Neural crest cell (in vitro differentiated cells): ENCODE results near the gene GAS6. TPM values are rescaled to one million over a fixed set of nuclear protein-coding genes. Genes with fewer than 3 reads are reported as not detected.
A peak's percentile ranks its signal among the peaks of the same experiment; 100 is the strongest.
"Not testable (repeated sequence)": the region's sequence is repeated elsewhere in the genome, so short reads cannot be mapped to it uniquely, and the experiment has no call there.

Source experiments
- DNase-seq: peaks from one replicate; pipeline ENCODE4 v3.0.0; 2021; ENCODE audit warnings: low read depth, mixed read lengths, low spot score
- H3K27ac Mint-ChIP-seq: one replicate; pipeline ENCODE4 v1.8.0; 2021; ENCODE audit warnings: mild to moderate bottlenecking, mixed read lengths; ENCODE audit not compliant: unreplicated experiment
- H3K27me3 Mint-ChIP-seq: 2 replicates; pipeline ENCODE4 v1.8.0; 2021; ENCODE audit warnings: low read depth, mild to moderate bottlenecking, mixed read lengths
- H3K36me3 Mint-ChIP-seq: 2 replicates; pipeline ENCODE4 v1.8.0; 2021; ENCODE audit warnings: low read depth, mild to moderate bottlenecking, mixed read lengths
- H3K4me1 Mint-ChIP-seq: 2 replicates; pipeline ENCODE4 v1.8.0; 2021; ENCODE audit warnings: mixed read lengths
- H3K4me3 Mint-ChIP-seq: one replicate; pipeline ENCODE4 v1.8.0; 2021; ENCODE audit warnings: mild to moderate bottlenecking, mixed read lengths
- H3K9me3 Mint-ChIP-seq: 2 replicates; pipeline ENCODE4 v1.8.0; 2021; ENCODE audit warnings: mixed read lengths
- CTCF ChIP-seq: fragments of 200-600 bp; sonication (generic); conservative IDR thresholded peaks from 2 replicates; pipeline ENCODE4 v1.5.0; 2021; ENCODE audit warnings: antibody characterized with exemption, mild to moderate bottlenecking
- total RNA-seq: library from RNA; stranded (reverse); gene quantifications from 2 replicates; pipeline ENCODE4 v1.2.1, GENCODE V29; 2021

GAS6 gene
- total RNA-seq, 1 donor from 2014 or later, result 9.0 TPM

- no peak for DNase-seq
- no peak for TF ChIP-seq CTCF
- Mint-ChIP-seq H3K36me3 (no peaks in the 10 kb centered on the region), H3K27ac (no peak overlapping the region), H3K9me3 (no peaks in the 10 kb centered on the region), H3K4me1 (peaks cover 12% of the 10 kb centered on the region), H3K27me3 (no peaks in the 10 kb centered on the region), H3K4me3 (no peak overlapping the region)
Measured at GRCh38 chr13:113834496-113835200, 29.2 kb downstream of the GAS6 start.

DNA sequence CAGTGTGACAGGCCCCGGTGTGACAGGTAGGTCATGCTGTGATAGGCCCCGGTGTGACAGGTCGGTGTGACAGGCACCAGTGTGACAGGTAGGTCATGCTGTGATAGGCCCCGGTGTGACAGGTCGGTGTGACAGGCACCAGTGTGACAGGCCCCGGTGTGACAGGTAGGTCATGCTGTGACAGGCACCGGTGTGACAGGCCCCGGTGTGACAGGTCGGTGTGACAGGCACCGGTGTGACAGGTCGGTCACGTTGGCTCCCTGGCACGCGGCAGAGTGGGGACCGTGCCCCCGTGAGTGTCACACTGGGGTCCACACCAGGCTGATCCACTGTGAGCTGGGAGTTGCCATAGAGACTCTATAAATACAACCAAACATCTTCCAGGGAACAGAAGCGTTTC is 29.9 kb downstream of the GAS6 start:
- H3K27me3 Mint-ChIP-seq, H3K4me3 Mint-ChIP-seq, H3K27ac Mint-ChIP-seq, DNase-seq, H3K9me3 Mint-ChIP-seq, H3K36me3 Mint-ChIP-seq: not testable (repeated sequence)
- H3K4me1 Mint-ChIP-seq, result peaks cover 12% of the 10 kb centered on the region

DNA sequence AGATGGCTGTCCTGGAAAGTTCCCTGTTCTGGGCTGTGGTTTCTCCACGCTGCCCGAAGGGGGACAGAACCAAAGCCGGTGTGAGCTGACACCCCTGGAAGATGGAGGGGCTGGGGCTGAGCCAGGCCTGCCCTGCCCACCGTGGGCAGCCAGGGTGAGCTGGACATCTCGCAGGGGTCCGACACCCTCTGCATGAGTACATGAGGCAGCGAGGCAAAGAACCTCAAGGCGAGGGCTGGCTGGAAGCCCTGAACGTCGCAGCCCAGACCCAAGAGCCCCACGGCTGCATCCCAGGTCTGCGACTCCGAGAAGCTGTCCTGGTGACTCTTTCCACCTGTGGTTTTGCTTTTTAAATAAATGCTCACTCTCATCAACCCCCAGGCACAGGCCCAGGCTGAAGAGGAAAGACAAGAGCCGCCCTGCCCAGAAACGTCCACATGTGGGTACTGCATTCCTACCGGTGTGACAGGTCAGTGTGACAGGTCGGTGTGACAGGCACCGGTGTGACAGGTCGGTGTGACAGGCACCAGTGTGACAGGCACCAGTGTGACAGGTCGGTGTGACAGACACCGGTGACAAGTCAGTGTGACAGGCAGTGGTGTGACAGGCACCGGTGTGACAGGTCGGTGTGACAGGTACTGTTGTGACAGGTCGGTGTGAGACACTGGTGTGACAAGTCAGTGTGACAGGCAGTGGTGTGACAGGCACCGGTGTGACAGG is 30.6 kb downstream of the GAS6 start:
- Mint-ChIP-seq H3K4me3 (no peak overlapping the region), H3K27ac (no peak overlapping the region), H3K27me3 (no peaks in the 10 kb centered on the region), H3K36me3 (no peaks in the 10 kb centered on the region), H3K4me1 (peaks cover 12% of the 10 kb centered on the region), H3K9me3 (no peaks in the 10 kb centered on the region)
- no peak for TF ChIP-seq CTCF
- no peak for DNase-seq

DNA sequence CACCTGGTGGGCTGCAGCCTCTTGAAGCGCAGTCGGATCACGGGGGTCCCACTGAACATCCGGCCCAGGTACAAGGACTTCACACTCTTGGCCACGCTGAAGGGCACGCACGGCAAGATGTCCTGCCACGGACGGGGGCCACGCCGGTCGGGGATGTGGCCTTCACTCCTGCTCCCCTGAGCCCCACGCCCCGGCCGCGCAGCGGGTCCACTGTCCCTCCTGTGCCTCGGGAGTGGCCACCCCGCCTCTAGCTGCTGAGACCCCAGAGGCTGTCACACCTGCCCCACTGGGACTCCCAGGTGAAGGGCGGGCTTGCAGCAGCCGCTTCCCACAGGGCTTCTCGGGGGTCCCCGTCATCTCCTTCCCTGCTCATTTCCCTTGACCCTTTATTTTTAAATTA is 31.2 kb downstream of the GAS6 start:
- DNase-seq, result no peak

GRCh38 chr13:113832205-113832604 is 31.7 kb downstream of the GAS6 start:
- TF ChIP-seq CTCF, result no peak
- H3K36me3 Mint-ChIP-seq, result no peaks in the 10 kb centered on the region
- H3K9me3 Mint-ChIP-seq, result no peaks in the 10 kb centered on the region
- peaks cover 4% of the 10 kb centered on the region for H3K4me1 Mint-ChIP-seq
- no peak overlapping the region for H3K27ac Mint-ChIP-seq
- H3K4me3 Mint-ChIP-seq, result no peak overlapping the region
- DNase-seq, result no peak
- no peaks in the 10 kb centered on the region for H3K27me3 Mint-ChIP-seq

More for the DNA sequence above, 31.2 kb downstream of the GAS6 start:
- TF ChIP-seq CTCF, result no peak
- Mint-ChIP-seq H3K4me1 (peaks cover 8% of the 10 kb centered on the region), H3K27me3 (no peaks in the 10 kb centered on the region), H3K4me3 (no peak overlapping the region), H3K9me3 (no peaks in the 10 kb centered on the region), H3K36me3 (no peaks in the 10 kb centered on the region), H3K27ac (no peak overlapping the region)

DNA sequence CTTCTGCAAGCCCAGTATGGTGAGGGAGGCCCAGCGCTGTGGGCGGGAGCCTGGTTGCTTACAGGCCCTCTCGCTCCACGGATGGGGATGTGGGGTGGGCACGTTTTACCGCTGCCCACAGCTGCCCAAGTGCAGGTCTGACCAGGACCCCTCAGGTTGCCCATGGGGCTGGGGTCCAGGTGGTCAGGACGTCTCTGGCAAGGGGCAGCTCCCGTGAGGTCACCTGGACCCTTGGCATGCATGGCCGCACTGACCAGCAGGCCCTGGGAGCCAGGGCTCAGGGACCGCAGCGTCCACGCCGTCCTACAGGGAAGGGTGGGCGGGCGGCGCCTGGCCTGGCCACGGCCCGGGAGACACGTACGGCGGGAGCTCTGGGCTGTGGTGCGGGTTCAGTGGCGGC is 32.8 kb downstream of the GAS6 start:
- Mint-ChIP-seq H3K27me3 (no peaks in the 10 kb centered on the region), H3K9me3 (no peaks in the 10 kb centered on the region), H3K36me3 (no peaks in the 10 kb centered on the region), H3K4me3 (no peak overlapping the region), H3K4me1 (no peaks in the 10 kb centered on the region), H3K27ac (no peak overlapping the region)
- no peak for TF ChIP-seq CTCF
- no peak for DNase-seq

- H3K27ac Mint-ChIP-seq, result peak overlapping the region; percentile 47
- not testable (repeated sequence) for H3K4me1 Mint-ChIP-seq, H3K36me3 Mint-ChIP-seq, DNase-seq, H3K4me3 Mint-ChIP-seq, H3K27me3 Mint-ChIP-seq, H3K9me3 Mint-ChIP-seq
Measured at GRCh38 chr13:113830426-113830950, 33.4 kb downstream of the GAS6 start.
